Loucy (cell line): ENCODE results near the gene EIF1B.

Experiments used
- H2AFZ ChIP-seq: fragments of 200-600 bp; sonication (generic); 2 replicates; pipeline ENCODE4 v1.6.0; 2016; ENCODE audit warnings: antibody characterized with exemption, mild to moderate bottlenecking, low read length, moderate library complexity
- H3F3A ChIP-seq: fragments of 200-600 bp; 2 replicates; pipeline ENCODE4 v1.6.0; 2016; ENCODE audit warnings: antibody characterized with exemption, low read depth, mild to moderate bottlenecking
- H3K27me3 ChIP-seq: fragments of 200-600 bp; sonication (generic); 2 replicates; pipeline ENCODE4 v1.6.1; 2014; ENCODE audit warnings: low read length, mild to moderate bottlenecking; ENCODE audit not compliant: insufficient read depth, poor library complexity, severe bottlenecking
- H3K36me3 ChIP-seq: fragments of 200-600 bp; sonication (generic); 2 replicates; pipeline ENCODE4 v1.6.1; 2016; ENCODE audit warnings: low read length; ENCODE audit not compliant: insufficient read depth
- H3K4me1 ChIP-seq: fragments of 200-600 bp; sonication (generic); 2 replicates; pipeline ENCODE4 v1.5.1; 2014; ENCODE audit warnings: low read length, mild to moderate bottlenecking; ENCODE audit not compliant: insufficient read depth, poor library complexity, severe bottlenecking
- H3K4me2 ChIP-seq: fragments of 200-600 bp; sonication (generic); 2 replicates; pipeline ENCODE4 v1.6.0; 2014; ENCODE audit warnings: antibody characterized with exemption, low read length, low read depth, mild to moderate bottlenecking; ENCODE audit not compliant: poor library complexity, severe bottlenecking
- H3K4me3 ChIP-seq: fragments of 200-600 bp; sonication (generic); 2 replicates; pipeline ENCODE4 v1.5.1; 2014; ENCODE audit warnings: low read length, mild to moderate bottlenecking, mixed read lengths; ENCODE audit not compliant: poor library complexity, severe bottlenecking
- H3K79me2 ChIP-seq: fragments of 200-600 bp; sonication (generic); 2 replicates; pipeline ENCODE4 v1.6.1; 2014; ENCODE audit warnings: low read length; ENCODE audit not compliant: insufficient read depth
- H3K9ac ChIP-seq: fragments of 200-600 bp; sonication (generic); 2 replicates; pipeline ENCODE4 v1.6.0; 2014; ENCODE audit warnings: mild to moderate bottlenecking, low read depth, low read length, moderate library complexity; ENCODE audit not compliant: poor library complexity, severe bottlenecking
- H3K9me2 ChIP-seq: fragments of 200-600 bp; sonication (generic); replicated peaks from 2 replicates; pipeline ENCODE4 v1.6.1; 2016; ENCODE audit warnings: low read depth, low read length, mixed read lengths
- H3K9me3 ChIP-seq: fragments of 200-600 bp; sonication (generic); 2 replicates; pipeline ENCODE4 v1.6.1; 2014; ENCODE audit warnings: mild to moderate bottlenecking, antibody characterized with exemption, low read length, low read depth; ENCODE audit not compliant: insufficient read depth
- H4K20me1 ChIP-seq: fragments of 200-600 bp; sonication (generic); 2 replicates; pipeline ENCODE4 v1.6.0; 2014; ENCODE audit warnings: antibody characterized with exemption, low read length, mild to moderate bottlenecking; ENCODE audit not compliant: insufficient read depth, poor library complexity, severe bottlenecking
- EZH2phosphoT487 ChIP-seq: fragments of 200-600 bp; IDR thresholded peaks from 2 replicates; pipeline ENCODE4 v1.6.1; 2018; ENCODE audit warnings: antibody characterized with exemption, mild to moderate bottlenecking, moderate library complexity, borderline replicate concordance
- TF ChIP-seq, protein P1 (sequence below): fragments of 200-600 bp; sonication (generic); conservative IDR thresholded peaks from 2 replicates; pipeline ENCODE4 v1.5.1; 2014; ENCODE audit warnings: mild to moderate bottlenecking, antibody characterized with exemption, low read length

EIF1B gene

DNA sequence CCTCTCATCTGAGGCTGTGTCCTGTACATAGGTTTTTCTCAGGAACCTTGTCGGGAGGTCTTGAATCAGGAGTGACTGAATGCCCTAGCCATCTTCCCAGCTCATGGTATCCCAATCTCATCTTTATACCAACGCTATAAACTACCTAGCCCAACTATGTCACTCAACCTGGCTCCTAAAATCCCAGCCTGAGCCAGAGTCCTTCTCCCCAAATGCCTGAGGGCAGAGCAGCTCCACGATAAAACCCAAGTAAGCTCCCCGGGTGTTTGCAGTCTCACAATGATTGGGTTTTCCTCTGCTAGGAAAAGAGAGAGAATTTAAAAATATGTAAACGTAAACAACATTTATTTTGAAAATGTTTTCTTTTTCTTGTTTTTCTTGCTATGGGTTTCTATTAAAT is 14.4 kb downstream of the EIF1B start:
- Histone ChIP-seq H3K27me3 (no peaks in the 10 kb centered on the region), H3F3A (no peaks in the 10 kb centered on the region), H4K20me1 (no peaks in the 10 kb centered on the region), H3K4me1 (no peaks in the 10 kb centered on the region), H3K9me3 (no peaks in the 10 kb centered on the region), H3K36me3 (no peaks in the 10 kb centered on the region), H3K9me2 (no peaks in the 10 kb centered on the region), H2AFZ (no peak overlapping the region), H3K9ac (no peak overlapping the region), H3K4me2 (no peak overlapping the region), H3K79me2 (no peaks in the 10 kb centered on the region), H3K4me3 (no peak overlapping the region)
- no peak for TF ChIP-seq EZH2phosphoT487
- TF ChIP-seq, protein P1, sequence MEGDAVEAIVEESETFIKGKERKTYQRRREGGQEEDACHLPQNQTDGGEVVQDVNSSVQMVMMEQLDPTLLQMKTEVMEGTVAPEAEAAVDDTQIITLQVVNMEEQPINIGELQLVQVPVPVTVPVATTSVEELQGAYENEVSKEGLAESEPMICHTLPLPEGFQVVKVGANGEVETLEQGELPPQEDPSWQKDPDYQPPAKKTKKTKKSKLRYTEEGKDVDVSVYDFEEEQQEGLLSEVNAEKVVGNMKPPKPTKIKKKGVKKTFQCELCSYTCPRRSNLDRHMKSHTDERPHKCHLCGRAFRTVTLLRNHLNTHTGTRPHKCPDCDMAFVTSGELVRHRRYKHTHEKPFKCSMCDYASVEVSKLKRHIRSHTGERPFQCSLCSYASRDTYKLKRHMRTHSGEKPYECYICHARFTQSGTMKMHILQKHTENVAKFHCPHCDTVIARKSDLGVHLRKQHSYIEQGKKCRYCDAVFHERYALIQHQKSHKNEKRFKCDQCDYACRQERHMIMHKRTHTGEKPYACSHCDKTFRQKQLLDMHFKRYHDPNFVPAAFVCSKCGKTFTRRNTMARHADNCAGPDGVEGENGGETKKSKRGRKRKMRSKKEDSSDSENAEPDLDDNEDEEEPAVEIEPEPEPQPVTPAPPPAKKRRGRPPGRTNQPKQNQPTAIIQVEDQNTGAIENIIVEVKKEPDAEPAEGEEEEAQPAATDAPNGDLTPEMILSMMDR = no peak

DNA sequence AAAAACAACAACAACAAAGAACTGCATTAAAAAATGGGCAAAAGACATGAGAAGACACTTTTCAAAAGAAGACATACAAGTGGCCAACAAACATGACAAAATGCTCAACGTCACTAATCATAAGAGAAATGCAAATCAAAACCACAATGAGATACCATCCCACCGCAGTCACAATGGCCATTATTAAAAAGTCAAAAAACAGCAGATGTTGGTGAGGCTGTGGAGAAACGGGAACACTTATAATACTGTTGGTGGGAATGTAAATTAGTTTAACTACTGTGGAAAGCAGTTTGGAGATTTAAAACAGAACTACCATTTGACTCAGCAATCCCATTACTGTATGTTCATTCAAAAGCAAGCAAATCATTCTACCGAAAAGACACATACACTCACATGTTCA is 15.1 kb downstream of the EIF1B start:
- TF ChIP-seq, protein P1 = no peak
- TF ChIP-seq EZH2phosphoT487 = no peak
- H4K20me1 ChIP-seq = no peaks in the 10 kb centered on the region
- no peak overlapping the region for H3K4me3 ChIP-seq
- no peaks in the 10 kb centered on the region for H3K9me2 ChIP-seq
- H3K9ac ChIP-seq = no peak overlapping the region
- no peaks in the 10 kb centered on the region for H3F3A ChIP-seq
- H3K36me3 ChIP-seq = no peaks in the 10 kb centered on the region
- no peaks in the 10 kb centered on the region for H3K4me1 ChIP-seq
- no peaks in the 10 kb centered on the region for H3K79me2 ChIP-seq
- H3K4me2 ChIP-seq = no peak overlapping the region
- H3K27me3 ChIP-seq = no peaks in the 10 kb centered on the region
- no peaks in the 10 kb centered on the region for H3K9me3 ChIP-seq
- no peak overlapping the region for H2AFZ ChIP-seq

DNA sequence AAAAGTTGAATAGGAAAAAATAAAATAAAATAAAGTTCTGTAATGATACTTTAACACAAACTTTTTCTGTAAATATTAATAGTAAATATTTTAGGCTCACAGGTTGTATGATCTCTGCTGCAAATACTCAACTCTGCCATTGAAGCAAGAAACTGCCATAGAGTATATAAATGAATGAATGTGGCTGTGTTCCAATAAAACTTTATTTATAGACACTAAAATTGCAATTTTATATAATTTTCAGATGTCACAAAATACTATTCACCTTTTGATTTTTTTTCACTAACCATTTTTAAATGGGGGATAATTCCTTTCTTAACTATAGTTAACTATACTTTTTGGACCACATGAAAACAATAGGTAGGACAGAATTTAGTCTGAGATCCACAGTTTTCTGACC is 16.0 kb downstream of the EIF1B start:
- no peaks in the 10 kb centered on the region for H3K9me2 ChIP-seq
- no peak overlapping the region for H3K9ac ChIP-seq
- H3K79me2 ChIP-seq = no peaks in the 10 kb centered on the region
- TF ChIP-seq, protein P1 = no peak
- TF ChIP-seq EZH2phosphoT487 = no peak
- H3K4me2 ChIP-seq = no peak overlapping the region
- no peaks in the 10 kb centered on the region for H3K4me1 ChIP-seq
- no peaks in the 10 kb centered on the region for H3K9me3 ChIP-seq
- H3K27me3 ChIP-seq = no peaks in the 10 kb centered on the region
- H3F3A ChIP-seq = no peaks in the 10 kb centered on the region
- H3K36me3 ChIP-seq = no peaks in the 10 kb centered on the region
- no peaks in the 10 kb centered on the region for H4K20me1 ChIP-seq
- no peak overlapping the region for H2AFZ ChIP-seq
- no peak overlapping the region for H3K4me3 ChIP-seq
